SK-N-SH treated with all-trans-retinoic acid at 6 μM for 48 hours (cell line): ENCODE results near the gene PEX13.
"Not testable (repeated sequence)": the region's sequence is repeated elsewhere in the genome, so short reads cannot be mapped to it uniquely, and the experiment has no call there.

Source experiments
- ATAC-seq: fragments of 200-7000 bp; cut with Tn5 transposase; 3 replicates; pipeline ENCODE4 v1.9.1; 2020; ENCODE audit warnings: mild to moderate bottlenecking, moderate library complexity
- ARNTL ChIP-seq: fragments of 450-650 bp; formaldehyde crosslinking; IDR thresholded peaks from 2 replicates; pipeline ENCODE4 v1.5.0; 2020; ENCODE audit warnings: low read depth, mild to moderate bottlenecking, moderate library complexity, borderline replicate concordance
- CSDC2 ChIP-seq: fragments of 250-450 bp; sonication (Bioruptor Pico); IDR thresholded peaks from 2 replicates; pipeline ENCODE4 v1.5.0; 2020; ENCODE audit warnings: mild to moderate bottlenecking, moderate library complexity
- ESRRG ChIP-seq: fragments of 250-450 bp; sonication (Bioruptor Pico); IDR thresholded peaks from 2 replicates; pipeline ENCODE4 v1.6.1; 2021; ENCODE audit warnings: mild to moderate bottlenecking
- GLIS3 ChIP-seq: fragments of 250-450 bp; sonication (Bioruptor Pico); IDR thresholded peaks from 2 replicates; pipeline ENCODE4 v1.5.0; 2020; ENCODE audit warnings: mild to moderate bottlenecking, moderate library complexity
- ISL1 ChIP-seq: fragments of 250-450 bp; sonication (Bioruptor Pico); IDR thresholded peaks from 2 replicates; pipeline ENCODE4 v2.1.2; 2022; ENCODE audit warnings: mild to moderate bottlenecking, moderate library complexity
- OSR1 ChIP-seq: fragments of 250-450 bp; sonication (Bioruptor Pico); IDR thresholded peaks from 2 replicates; pipeline ENCODE4 v1.8.0; 2022; ENCODE audit warnings: moderate library complexity, mild to moderate bottlenecking, inconsistent platforms
- PPARA ChIP-seq: fragments of 250-450 bp; sonication (Bioruptor Pico); IDR thresholded peaks from 2 replicates; pipeline ENCODE4 v1.5.0; 2020; ENCODE audit warnings: mild to moderate bottlenecking, borderline replicate concordance
- RARB ChIP-seq: fragments of 250-450 bp; sonication (Bioruptor Pico); IDR thresholded peaks from 2 replicates; pipeline ENCODE4 v1.8.0; 2021; ENCODE audit warnings: mild to moderate bottlenecking, moderate library complexity
- SNAI2 ChIP-seq: fragments of 250-450 bp; sonication (Bioruptor Pico); IDR thresholded peaks from 2 replicates; pipeline ENCODE4 v1.5.0; 2020; ENCODE audit warnings: mild to moderate bottlenecking, moderate library complexity
- TCF4 ChIP-seq: fragments of 250-450 bp; sonication (Bioruptor Pico); IDR thresholded peaks from 2 replicates; pipeline ENCODE4 v1.8.0; 2021; ENCODE audit warnings: mild to moderate bottlenecking, moderate library complexity, borderline replicate concordance
- TOX ChIP-seq: fragments of 250-450 bp; sonication (Bioruptor Pico); IDR thresholded peaks from 2 replicates; pipeline ENCODE4 v1.8.0; 2021; ENCODE audit warnings: mild to moderate bottlenecking, moderate library complexity, borderline replicate concordance
- ZC3H10 ChIP-seq: fragments of 250-450 bp; sonication (Bioruptor Pico); IDR thresholded peaks from 2 replicates; pipeline ENCODE4 v1.5.1; 2021; ENCODE audit warnings: mild to moderate bottlenecking, moderate library complexity
- ZFP3 ChIP-seq: fragments of 250-450 bp; sonication (Bioruptor Pico); IDR thresholded peaks from 2 replicates; pipeline ENCODE4 v1.5.0; 2020; ENCODE audit warnings: mild to moderate bottlenecking, moderate library complexity
- ZFP30 ChIP-seq: fragments of 450-650 bp; formaldehyde crosslinking; IDR thresholded peaks from 2 replicates; pipeline ENCODE4 v1.5.0; 2022; ENCODE audit warnings: mild to moderate bottlenecking, moderate library complexity
- ZNF565 ChIP-seq: fragments of 450-650 bp; formaldehyde crosslinking; conservative IDR thresholded peaks from 2 replicates; pipeline ENCODE4 v1.5.0; 2020; ENCODE audit warnings: low read depth, mild to moderate bottlenecking, moderate library complexity
- ZNF70 ChIP-seq: fragments of 450-650 bp; formaldehyde crosslinking; IDR thresholded peaks from 2 replicates; pipeline ENCODE4 v1.5.0; 2020; ENCODE audit warnings: mild to moderate bottlenecking, moderate library complexity
- ZNF8 ChIP-seq: fragments of 450-650 bp; formaldehyde crosslinking; IDR thresholded peaks from 2 replicates; pipeline ENCODE4 v1.5.0; 2020; ENCODE audit warnings: mild to moderate bottlenecking, moderate library complexity
- TF ChIP-seq, protein P1 (sequence below): fragments of 250-450 bp; sonication (Bioruptor Pico); IDR thresholded peaks from 2 replicates; pipeline ENCODE4 v1.5.0; 2020; ENCODE audit warnings: mild to moderate bottlenecking, moderate library complexity
- TF ChIP-seq, protein P2 (sequence below): fragments of 250-450 bp; sonication (Bioruptor Pico); IDR thresholded peaks from 2 replicates; pipeline ENCODE4 v1.8.0; 2021; ENCODE audit warnings: low read depth, mild to moderate bottlenecking, moderate library complexity, borderline replicate concordance
- TF ChIP-seq, protein P3 (sequence below): fragments of 250-450 bp; sonication (Bioruptor Pico); IDR thresholded peaks from 2 replicates; pipeline ENCODE4 v1.8.0; 2020; ENCODE audit warnings: mild to moderate bottlenecking, moderate library complexity, borderline replicate concordance
- TF ChIP-seq, protein P4 (sequence below): fragments of 250-450 bp; sonication (Bioruptor Pico); IDR thresholded peaks from 2 replicates; pipeline ENCODE4 v1.5.1; 2021; ENCODE audit warnings: mild to moderate bottlenecking, moderate library complexity
- TF ChIP-seq, protein P5 (sequence below): fragments of 250-450 bp; sonication (Bioruptor Pico); IDR thresholded peaks from 2 replicates; pipeline ENCODE4 v1.5.1; 2020; ENCODE audit warnings: low read depth, mild to moderate bottlenecking, moderate library complexity

PEX13 gene

GRCh38 chr2:61023670-61024069 is 6.2 kb downstream of the PEX13 start (continued):
- no peak for TF ChIP-seq OSR1 (CRISPR knock-in tag)

DNA sequence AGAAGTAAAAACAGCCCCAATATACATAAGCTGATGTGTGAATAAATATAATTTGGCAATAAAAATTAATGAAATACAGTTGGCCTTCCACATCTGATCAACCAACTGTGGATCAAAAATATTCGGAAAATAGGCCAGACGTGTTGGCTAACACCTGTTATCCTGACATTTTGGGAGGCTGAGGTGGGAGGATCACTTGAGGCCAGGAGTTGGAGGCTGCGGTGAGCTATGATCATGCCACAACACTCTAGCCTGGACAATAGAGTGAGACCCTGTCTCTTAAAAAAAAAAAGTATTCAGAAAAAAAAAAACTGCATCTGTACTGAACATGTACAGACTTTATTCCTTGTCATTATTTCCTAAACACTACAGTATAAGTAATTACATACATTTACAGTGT is 12.0 kb downstream of the PEX13 start:
- no peak for TF ChIP-seq ZNF8
- no peak for ATAC-seq

DNA sequence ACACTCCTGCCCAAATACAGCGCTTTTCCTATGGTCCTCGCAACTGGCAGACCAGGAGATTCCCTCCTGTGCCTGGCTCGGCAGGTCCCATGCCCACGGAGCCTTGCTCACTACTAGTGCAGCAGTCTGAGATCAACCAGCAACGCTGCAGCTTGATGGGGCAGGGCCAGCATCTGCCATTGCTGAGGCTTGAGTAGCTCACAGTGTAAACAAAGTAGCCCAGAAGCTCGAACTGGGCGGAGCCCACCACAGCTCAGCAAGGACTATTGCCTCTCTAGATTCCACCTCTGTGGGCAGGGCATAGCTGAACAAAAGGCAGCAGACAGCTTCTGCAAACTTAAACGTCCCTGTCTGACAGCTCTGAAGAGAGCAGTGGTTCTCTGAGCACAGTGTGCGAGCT is 17.1 kb downstream of the PEX13 start:
- ATAC-seq: not testable (repeated sequence)

- ATAC-seq: not testable (repeated sequence)
Observed at GRCh38 chr2:61036643-61037042, 19.1 kb downstream of the PEX13 start.

- no peak for ATAC-seq
- no peak for TF ChIP-seq TCF4
- no peak for TF ChIP-seq TOX (CRISPR knock-in tag)
- no peak for TF ChIP-seq CSDC2 (CRISPR knock-in tag)
- TF ChIP-seq, protein P1, sequence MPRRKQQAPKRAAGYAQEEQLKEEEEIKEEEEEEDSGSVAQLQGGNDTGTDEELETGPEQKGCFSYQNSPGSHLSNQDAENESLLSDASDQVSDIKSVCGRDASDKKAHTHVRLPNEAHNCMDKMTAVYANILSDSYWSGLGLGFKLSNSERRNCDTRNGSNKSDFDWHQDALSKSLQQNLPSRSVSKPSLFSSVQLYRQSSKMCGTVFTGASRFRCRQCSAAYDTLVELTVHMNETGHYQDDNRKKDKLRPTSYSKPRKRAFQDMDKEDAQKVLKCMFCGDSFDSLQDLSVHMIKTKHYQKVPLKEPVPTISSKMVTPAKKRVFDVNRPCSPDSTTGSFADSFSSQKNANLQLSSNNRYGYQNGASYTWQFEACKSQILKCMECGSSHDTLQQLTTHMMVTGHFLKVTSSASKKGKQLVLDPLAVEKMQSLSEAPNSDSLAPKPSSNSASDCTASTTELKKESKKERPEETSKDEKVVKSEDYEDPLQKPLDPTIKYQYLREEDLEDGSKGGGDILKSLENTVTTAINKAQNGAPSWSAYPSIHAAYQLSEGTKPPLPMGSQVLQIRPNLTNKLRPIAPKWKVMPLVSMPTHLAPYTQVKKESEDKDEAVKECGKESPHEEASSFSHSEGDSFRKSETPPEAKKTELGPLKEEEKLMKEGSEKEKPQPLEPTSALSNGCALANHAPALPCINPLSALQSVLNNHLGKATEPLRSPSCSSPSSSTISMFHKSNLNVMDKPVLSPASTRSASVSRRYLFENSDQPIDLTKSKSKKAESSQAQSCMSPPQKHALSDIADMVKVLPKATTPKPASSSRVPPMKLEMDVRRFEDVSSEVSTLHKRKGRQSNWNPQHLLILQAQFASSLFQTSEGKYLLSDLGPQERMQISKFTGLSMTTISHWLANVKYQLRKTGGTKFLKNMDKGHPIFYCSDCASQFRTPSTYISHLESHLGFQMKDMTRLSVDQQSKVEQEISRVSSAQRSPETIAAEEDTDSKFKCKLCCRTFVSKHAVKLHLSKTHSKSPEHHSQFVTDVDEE (CRISPR knock-in tag): no peak
- TF ChIP-seq ZFP30: no peak
- TF ChIP-seq PPARA (CRISPR knock-in tag): no peak
- TF ChIP-seq ZNF8: no peak
- no peak for TF ChIP-seq ZFP3
- TF ChIP-seq SNAI2 (CRISPR knock-in tag): no peak
- no peak for TF ChIP-seq ZNF70
Observed at GRCh38 chr2:61042807-61043206, 25.3 kb downstream of the PEX13 start.

DNA sequence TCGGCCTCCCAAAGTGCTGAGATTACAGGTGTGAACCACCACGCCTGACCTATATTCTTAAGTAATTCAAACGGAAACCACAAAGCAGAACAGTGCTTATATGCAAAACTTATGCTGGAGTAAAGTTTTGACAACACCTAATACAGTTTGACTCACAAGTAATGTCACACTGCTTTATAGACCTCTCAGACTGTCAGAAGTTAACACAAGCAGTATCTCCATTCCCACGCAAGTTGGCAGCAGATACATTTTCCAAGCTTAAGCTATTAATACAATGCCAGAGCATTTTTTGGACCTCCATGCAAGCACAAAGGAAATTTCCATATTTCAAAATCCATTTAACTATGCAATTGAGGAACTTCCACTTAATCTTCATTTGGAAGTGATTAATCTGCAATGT is 27.1 kb downstream of the PEX13 start:
- no peak for ATAC-seq
- TF ChIP-seq ESRRG (no peak), TCF4 (no peak), ISL1 (CRISPR knock-in tag) (no peak), SNAI2 (CRISPR knock-in tag) (no peak), ZNF565 (CRISPR knock-in tag) (no peak), ZNF8 (no peak), TOX (CRISPR knock-in tag) (no peak), RARB (CRISPR knock-in tag) (no peak), PPARA (CRISPR knock-in tag) (no peak), ZC3H10 (no peak), ZFP30 (no peak), ARNTL (CRISPR knock-in tag) (no peak), GLIS3 (CRISPR knock-in tag) (no peak), OSR1 (CRISPR knock-in tag) (no peak)
- TF ChIP-seq, protein P2, sequence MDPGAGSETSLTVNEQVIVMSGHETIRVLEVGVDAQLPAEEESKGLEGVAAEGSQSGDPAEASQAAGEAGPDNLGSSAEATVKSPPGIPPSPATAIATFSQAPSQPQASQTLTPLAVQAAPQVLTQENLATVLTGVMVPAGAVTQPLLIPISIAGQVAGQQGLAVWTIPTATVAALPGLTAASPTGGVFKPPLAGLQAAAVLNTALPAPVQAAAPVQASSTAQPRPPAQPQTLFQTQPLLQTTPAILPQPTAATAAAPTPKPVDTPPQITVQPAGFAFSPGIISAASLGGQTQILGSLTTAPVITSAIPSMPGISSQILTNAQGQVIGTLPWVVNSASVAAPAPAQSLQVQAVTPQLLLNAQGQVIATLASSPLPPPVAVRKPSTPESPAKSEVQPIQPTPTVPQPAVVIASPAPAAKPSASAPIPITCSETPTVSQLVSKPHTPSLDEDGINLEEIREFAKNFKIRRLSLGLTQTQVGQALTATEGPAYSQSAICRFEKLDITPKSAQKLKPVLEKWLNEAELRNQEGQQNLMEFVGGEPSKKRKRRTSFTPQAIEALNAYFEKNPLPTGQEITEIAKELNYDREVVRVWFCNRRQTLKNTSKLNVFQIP (CRISPR knock-in tag): no peak
- TF ChIP-seq, protein P3, sequence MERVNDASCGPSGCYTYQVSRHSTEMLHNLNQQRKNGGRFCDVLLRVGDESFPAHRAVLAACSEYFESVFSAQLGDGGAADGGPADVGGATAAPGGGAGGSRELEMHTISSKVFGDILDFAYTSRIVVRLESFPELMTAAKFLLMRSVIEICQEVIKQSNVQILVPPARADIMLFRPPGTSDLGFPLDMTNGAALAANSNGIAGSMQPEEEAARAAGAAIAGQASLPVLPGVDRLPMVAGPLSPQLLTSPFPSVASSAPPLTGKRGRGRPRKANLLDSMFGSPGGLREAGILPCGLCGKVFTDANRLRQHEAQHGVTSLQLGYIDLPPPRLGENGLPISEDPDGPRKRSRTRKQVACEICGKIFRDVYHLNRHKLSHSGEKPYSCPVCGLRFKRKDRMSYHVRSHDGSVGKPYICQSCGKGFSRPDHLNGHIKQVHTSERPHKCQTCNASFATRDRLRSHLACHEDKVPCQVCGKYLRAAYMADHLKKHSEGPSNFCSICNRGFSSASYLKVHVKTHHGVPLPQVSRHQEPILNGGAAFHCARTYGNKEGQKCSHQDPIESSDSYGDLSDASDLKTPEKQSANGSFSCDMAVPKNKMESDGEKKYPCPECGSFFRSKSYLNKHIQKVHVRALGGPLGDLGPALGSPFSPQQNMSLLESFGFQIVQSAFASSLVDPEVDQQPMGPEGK (CRISPR knock-in tag): no peak
- TF ChIP-seq, protein P4, sequence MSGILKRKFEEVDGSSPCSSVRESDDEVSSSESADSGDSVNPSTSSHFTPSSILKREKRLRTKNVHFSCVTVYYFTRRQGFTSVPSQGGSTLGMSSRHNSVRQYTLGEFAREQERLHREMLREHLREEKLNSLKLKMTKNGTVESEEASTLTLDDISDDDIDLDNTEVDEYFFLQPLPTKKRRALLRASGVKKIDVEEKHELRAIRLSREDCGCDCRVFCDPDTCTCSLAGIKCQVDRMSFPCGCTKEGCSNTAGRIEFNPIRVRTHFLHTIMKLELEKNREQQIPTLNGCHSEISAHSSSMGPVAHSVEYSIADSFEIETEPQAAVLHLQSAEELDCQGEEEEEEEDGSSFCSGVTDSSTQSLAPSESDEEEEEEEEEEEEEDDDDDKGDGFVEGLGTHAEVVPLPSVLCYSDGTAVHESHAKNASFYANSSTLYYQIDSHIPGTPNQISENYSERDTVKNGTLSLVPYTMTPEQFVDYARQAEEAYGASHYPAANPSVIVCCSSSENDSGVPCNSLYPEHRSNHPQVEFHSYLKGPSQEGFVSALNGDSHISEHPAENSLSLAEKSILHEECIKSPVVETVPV (CRISPR knock-in tag): no peak
- TF ChIP-seq, protein P5, sequence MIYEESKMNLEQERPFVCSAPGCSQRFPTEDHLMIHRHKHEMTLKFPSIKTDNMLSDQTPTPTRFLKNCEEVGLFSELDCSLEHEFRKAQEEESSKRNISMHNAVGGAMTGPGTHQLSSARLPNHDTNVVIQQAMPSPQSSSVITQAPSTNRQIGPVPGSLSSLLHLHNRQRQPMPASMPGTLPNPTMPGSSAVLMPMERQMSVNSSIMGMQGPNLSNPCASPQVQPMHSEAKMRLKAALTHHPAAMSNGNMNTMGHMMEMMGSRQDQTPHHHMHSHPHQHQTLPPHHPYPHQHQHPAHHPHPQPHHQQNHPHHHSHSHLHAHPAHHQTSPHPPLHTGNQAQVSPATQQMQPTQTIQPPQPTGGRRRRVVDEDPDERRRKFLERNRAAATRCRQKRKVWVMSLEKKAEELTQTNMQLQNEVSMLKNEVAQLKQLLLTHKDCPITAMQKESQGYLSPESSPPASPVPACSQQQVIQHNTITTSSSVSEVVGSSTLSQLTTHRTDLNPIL (CRISPR knock-in tag): no peak
- TF ChIP-seq, protein P1 (CRISPR knock-in tag): no peak
- TF ChIP-seq, all 23 proteins: peak for 0
